RKO (cell line): Measurements from ENCODE around the gene GH1.
A peak's percentile ranks its signal among the peaks of the same experiment; 100 is the strongest.
"Not testable (repeated sequence)": the region's sequence is repeated elsewhere in the genome, so short reads cannot be mapped to it uniquely, and the experiment has no call there.

Experiments
- DNase-seq: peaks from one replicate; pipeline ENCODE4 v3.0.0-alpha.2; 2016; ENCODE audit warnings: low spot score

Gene GH1

DNA sequence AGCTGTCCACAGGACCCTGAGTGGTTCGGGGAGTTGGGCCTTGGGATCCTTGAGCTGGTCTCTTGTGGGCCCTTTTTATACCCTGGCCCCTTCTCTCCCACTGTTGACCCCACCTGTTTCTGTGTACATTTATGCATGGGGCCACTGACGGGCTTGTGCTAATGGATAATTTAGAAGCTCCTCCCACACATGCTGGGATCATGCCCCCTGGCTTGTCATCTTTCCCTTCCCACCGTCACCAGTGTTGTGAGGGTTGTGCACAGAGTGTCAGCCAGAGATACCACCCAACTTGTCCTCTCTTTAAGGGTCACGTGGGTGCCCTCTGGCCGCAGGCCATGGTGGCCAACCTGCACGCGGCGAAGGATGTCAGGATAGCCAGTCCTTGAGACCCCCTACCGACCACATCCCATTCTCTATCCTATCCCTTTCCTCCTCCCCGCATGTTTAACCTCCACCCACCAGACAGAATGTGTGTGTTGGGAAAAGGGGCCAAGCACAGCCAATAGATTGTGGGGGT, at the start of gene GH1:
Gene GH1, minus strand, starts transcription at position 51 of the 517 bp plus-strand sequence. CDS start 63 bp downstream, outside the sequence.
- DNase-seq = not testable (repeated sequence)

DNA sequence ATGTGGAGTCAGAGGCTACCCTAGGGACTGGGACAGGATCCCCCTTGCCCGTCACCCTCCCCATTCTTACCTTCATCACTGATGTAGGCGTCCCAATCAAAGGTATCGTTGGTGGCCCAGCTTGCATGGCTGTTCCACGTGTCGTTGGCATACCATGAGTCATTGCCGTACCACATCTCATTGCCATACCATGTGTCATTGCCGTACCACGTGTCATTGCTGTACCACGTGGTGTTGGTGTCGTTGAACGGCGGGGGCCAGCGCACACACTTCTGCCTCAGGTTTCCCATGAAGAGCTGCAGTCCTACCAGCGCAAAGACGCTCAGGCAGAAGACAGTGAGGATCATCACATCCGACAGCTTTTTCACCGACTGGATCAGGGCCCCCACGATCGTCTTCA, 49.3 kb upstream of the GH1 start:
- peak; percentile 63 for DNase-seq

DNA sequence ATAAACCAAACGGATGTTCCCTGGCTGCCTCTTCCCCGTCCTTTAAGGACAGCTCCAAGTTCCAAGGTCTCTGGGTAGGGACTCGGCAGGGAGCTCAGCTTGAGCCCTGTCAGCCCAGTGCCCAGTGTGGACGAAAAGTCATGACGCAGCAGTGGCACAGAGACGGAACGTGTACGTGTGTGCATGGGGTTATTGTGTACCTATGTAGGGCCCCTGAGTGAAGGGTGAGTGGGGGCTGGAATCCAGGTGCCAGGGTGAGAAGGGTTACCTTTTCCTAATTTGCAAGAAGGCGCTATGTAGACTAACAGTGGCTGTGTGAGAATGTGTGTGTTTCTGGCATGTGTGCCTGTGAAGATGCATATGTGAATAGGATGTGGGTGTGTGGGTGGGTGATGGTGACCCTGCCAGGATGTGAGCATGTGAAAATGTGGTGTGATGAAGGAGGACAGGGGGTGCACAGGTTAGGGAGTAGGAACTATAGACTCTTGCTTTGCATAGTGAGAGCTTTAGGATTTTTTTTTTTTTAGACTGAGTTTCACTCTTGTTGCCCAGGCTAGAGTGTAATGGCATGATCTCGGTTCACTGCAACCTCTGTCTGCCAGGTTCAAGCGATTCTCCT, 48.1 kb upstream of the GH1 start:
- no peak for DNase-seq

DNA sequence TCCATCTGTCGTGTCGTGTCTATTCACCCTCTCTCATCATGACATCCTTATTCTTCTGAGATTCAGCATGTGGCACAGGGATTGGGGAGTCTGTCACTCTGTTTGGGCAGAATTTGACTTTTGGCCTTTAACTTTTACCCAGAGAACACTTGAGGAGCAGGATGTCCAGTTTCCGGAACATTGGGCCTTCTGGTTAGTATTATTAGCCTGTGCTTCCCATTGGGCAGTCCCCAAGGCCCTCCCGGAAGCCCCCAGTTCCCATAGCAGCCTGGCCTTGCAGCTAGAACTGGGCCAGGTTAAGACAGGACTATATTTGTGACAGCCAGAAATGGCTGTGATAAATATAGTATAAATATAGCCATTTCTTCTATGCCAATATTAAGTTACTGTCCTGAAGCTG, 44.5 kb upstream of the GH1 start:
- DNase-seq = no peak

- no peak for DNase-seq
Measured at GRCh38 chr17:63962298-63962744, 43.7 kb upstream of the GH1 start.

GRCh38 chr17:63961355-63962212, 42.9 kb upstream of the GH1 start:
- DNase-seq = peak; percentile 60

- no peak for DNase-seq
Measured at GRCh38 chr17:63960430-63960829, 41.8 kb upstream of the GH1 start.

DNA sequence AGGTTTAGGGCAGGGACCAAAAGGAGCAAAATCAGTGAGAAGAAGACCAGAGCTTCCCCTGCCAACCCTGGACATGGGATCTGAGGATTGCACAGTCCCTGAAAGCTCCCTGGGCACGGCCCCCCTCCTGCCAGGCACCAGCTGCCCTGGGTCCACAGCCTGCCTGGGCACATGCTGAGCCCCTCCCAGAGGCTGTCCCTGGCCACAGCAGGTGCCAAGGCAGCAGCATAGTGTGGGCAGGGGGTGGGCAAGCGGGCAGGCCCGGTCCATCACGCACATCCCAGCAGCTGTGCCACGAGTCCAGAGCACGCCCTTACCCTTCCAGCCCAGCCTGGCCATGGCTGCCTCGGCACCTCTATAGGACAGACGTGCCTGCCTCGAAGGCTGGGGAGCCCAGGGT, 41.4 kb upstream of the GH1 start:
- no peak for DNase-seq

GRCh38 chr17:63956296-63956920, 37.8 kb upstream of the GH1 start:
- peak; percentile 24 for DNase-seq

- no peak for DNase-seq
Measured at GRCh38 chr17:63955791-63956190, 37.2 kb upstream of the GH1 start.

DNA sequence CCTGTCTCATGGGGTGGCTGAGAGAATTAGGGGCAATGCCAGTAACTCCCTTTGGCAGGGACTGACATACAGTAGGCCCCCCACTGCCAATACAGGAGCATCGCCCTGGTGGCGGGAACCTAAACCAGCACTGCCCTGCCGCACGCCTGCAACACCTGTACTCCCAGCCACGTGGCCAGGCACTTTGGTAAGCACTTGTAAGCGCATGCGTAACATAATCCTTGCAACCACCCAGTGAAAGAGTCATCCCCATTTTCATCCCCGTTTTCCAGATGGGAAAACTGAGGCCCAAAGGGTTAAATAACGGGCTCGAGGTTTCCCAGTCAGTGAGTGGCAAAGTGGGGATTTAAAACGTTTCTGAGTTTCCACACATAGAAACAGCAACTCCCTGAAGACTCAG, 36.6 kb upstream of the GH1 start:
- no peak for DNase-seq

DNA sequence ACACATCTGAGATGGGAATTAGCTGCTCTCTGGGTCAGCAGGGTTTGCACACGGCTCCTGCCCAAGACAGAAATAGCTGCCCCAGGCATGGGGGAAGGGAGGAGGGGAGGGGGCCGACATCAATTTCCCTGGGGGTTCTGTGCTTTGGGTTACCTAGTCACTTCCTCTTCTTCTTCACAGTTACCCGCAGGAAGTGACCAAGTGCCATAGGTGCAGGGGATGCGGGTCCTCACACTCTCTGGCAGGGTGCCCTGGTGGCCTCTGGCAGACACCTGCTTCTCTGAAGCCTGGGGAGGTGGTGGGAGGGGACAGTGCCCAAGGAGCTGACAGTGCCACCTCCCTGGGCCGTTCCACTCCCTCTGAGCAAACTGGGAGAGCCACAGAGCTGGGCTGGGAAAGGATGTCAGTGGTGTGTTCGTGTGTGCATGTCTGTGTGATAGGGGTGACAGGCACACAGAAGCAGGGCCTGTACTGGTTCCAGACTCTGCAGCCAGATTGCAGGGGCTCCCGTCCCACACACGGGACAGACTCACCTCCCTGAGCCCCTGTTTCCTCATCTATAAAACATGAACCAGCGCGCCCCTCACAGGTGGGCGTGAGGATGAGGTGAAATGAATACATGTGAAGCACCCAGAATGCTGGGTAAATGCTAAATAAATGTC, 35.9 kb upstream of the GH1 start:
- DNase-seq = no peak

GRCh38 chr17:63950940-63951907, 32.6 kb upstream of the GH1 start:
- DNase-seq = no peak

DNA sequence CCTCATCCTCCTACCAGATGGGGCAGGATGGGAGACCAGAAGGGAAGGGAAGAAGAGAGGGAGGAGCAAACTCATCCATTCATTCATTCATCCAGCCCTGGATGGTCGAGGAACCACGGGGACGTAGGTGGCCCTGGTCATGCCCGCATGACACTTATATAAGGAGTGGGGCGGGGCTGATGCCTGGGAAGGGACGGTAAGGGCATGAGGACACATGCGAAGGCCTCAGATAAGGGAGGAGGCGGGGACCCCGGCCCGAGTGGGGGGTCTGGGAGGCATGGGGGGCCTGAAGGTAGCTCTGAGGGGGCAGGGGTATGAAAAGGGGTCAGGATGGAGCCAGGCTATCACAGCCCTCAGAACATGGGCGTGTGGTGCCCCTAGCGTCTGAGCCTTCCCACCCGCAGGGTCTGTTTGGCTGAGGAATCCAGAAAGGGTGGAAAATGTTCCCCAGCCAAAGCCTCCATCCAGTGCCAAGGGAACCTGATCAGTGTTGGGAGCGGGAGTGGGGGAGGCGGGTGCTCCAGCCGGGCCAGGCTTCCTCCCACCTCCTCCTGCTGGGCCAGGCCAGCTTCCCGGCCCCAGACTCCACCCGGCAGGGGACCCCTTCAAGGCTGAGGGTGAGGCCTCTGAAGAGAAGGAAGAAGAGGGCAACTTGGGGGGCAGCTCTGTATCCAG, 31.1 kb upstream of the GH1 start:
- DNase-seq = no peak

DNA sequence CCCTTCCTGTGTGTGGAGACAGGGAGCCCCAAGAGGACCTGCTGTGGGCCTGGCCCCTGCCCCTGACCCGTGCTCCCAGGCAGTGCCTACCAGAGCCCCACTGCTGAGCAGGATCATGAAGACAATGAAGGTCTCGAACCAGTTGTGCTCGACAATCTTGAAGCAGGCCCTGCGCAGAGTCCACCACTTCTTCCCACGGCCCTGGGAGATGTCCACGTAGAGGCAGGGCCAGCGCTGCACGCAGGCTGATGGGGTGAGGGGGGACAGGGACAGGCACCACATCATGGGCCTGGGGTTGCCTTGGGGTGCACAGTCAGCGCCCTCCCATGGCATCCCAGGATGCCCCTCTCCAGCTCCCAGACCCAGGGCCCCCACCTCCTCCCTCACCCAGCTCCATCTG, 29.9 kb upstream of the GH1 start:
- no peak for DNase-seq

DNA sequence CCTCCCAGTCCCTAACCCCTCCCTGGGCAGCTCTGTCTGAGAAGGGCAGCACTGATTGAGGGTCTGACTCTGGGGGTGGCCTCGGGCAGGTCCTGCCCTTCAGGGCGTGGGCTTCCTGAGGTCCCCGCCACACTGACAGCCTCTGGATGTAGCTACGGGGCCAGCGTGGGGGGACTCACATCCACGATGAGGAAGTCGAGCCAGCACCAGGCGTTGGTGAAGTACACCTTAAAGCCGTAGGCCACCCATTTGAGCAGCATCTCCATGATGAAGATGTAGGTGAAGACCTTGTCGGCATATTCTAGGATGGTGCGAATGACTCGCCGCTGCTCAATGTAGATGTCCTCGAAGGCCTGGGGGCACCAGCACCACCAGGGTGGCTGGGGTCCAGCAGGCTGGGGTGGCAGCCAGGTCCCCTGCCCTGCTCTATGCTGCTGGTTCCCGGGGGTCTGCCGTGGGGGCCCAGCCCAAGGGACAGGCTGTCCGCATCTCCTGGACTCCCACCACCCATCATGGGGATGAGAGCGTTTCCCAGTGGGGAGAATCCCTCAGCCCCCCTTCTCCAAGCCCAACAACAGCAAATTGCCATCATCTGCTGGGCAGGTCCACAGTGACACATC, 29.2 kb upstream of the GH1 start:
- no peak for DNase-seq

GRCh38 chr17:63946440-63947363, 28.1 kb upstream of the GH1 start:
- no peak for DNase-seq

GRCh38 chr17:63945784-63946439, 27.3 kb upstream of the GH1 start:
- no peak for DNase-seq
